ENCODE results near the gene KLF16. TPM values are rescaled to one million over a fixed set of nuclear protein-coding genes. Genes with fewer than 3 reads are reported as not detected.

The KLF16 gene
- polyA plus RNA-seq, 3 donors, result 0.51 to 23.3 (median 0.67) TPM

DNA sequence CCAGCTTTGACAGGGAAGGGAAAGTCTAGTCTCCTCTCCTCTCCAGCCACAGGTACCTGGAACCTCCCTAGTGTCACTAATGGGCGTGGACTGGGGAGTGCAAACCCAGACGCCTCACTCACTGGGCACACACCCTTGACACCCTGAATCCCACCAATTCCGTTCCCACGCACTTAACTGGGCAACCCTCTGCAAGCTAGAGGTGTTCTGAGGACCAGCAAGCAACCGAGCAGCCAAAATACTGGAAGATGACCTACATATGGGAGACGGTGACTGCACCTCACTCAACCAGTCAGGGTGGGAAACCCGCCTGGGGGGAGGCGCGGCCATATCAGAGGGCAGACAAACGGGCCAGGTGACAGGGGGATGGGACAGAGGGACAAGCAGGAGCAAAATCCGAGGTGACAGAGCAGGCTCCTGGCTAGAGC is 20.9 kb upstream of the KLF16 start:
- Histone ChIP-seq H3K27ac (ENCODE audit: low read depth in 1 of 2, low read length in 2 of 2) (peak overlapping the region; percentile 58 to 85), H3K9me3 (replicated peaks in 1 of 2; ENCODE audit: control insufficient read depth in 1 of 2, insufficient read depth in 1 of 2, low read length in 2 of 2) (no peaks in the 10 kb centered on the region), H3K4me3 (replicated peaks in 1 of 3; ENCODE audit: low read depth in 2 of 3, low read length in 3 of 3) (peak overlapping the region; percentile 79 to 89 (median 85)), H3K4me2 (replicated peaks; ENCODE audit: extremely low read depth, low read length, poor library complexity, severe bottlenecking) (peak overlapping the region; percentile 89), H2AFZ (ENCODE audit: insufficient read depth, low read depth, low read length, poor library complexity, severe bottlenecking) (no peak overlapping the region), H3K4me1 (ENCODE audit: control insufficient read depth in 1 of 2, insufficient read depth in 2 of 2, low read length in 2 of 2) (peaks cover 30 to 34% of the 10 kb centered on the region in 2 donors), H4K20me1 (ENCODE audit: insufficient read depth, low read length) (peaks cover 42% of the 10 kb centered on the region), H3K79me2 (ENCODE audit: insufficient read depth, low read length) (peaks cover 45% of the 10 kb centered on the region), H3K27me3 (ENCODE audit: control insufficient read depth in 2 of 2, insufficient read depth in 2 of 2, low read length in 2 of 2) (no peaks in the 10 kb centered on the region), H3K36me3 (replicated peaks in 1 of 2; ENCODE audit: control insufficient read depth in 1 of 2, insufficient read depth in 2 of 2, low read length in 2 of 2) (peaks cover 11 to 18% of the 10 kb centered on the region in 2 donors), H3K9ac (ENCODE audit: insufficient read depth, low read length, poor library complexity, severe bottlenecking) (peak overlapping the region; percentile 81)
- WGBS (ENCODE audit: insufficient coverage), result 3% methylated on average over 10 of the region's 11 CpGs
- TF ChIP-seq, protein P1, sequence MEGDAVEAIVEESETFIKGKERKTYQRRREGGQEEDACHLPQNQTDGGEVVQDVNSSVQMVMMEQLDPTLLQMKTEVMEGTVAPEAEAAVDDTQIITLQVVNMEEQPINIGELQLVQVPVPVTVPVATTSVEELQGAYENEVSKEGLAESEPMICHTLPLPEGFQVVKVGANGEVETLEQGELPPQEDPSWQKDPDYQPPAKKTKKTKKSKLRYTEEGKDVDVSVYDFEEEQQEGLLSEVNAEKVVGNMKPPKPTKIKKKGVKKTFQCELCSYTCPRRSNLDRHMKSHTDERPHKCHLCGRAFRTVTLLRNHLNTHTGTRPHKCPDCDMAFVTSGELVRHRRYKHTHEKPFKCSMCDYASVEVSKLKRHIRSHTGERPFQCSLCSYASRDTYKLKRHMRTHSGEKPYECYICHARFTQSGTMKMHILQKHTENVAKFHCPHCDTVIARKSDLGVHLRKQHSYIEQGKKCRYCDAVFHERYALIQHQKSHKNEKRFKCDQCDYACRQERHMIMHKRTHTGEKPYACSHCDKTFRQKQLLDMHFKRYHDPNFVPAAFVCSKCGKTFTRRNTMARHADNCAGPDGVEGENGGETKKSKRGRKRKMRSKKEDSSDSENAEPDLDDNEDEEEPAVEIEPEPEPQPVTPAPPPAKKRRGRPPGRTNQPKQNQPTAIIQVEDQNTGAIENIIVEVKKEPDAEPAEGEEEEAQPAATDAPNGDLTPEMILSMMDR (IDR thresholded peaks at IDR 0.05), result no peak
- Mint-ChIP-seq H3K36me3 (peaks cover 16 to 23% of the 10 kb centered on the region in 2 donors), H3K9me3 (peaks cover 0 to 1% (median 0%) of the 10 kb centered on the region in 7 donors), H3K27me3 (ENCODE audit: low read depth in 3 of 3) (peaks cover 0 to 4% (median 0%) of the 10 kb centered on the region in 3 donors), H3K4me3 (peak overlapping the region; percentile 100), H3K4me1 (peaks cover 29% of the 10 kb centered on the region), H3K27ac (peak overlapping the region; percentile 86 to 97 (median 91))
- intact Hi-C loops (cut with micrococcal nuclease), result loop anchor here in 1 of 2 donors (1.0 kb wide), 1 partner anchor 8 kb away; no protein-coding TSS in a partner anchor
- no peak for DNase-seq

DNA sequence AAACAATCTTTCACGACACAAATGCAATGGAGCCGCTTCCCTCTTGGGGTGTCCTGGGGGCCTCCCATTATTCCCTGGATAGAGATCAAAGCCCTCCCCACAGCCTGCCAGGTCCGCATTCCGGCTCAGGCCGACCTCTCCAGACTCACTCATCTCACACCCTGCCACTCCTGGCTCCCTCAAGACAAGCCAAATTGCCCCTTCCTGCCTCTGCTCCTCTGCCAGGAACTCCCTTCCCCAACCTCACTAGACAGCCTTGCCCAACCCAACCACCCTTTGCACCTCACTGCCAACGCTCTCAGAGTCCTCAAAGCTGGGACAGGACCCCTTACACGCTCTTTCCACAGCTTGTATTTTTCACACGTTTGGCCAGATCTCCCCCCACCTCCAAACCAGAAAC is 20.4 kb upstream of the KLF16 start:
- Histone ChIP-seq H4K20me1 (ENCODE audit: insufficient read depth, low read length) (peaks cover 42% of the 10 kb centered on the region), H3K27me3 (ENCODE audit: control insufficient read depth in 2 of 2, insufficient read depth in 2 of 2, low read length in 2 of 2) (no peaks in the 10 kb centered on the region), H3K4me3 (replicated peaks in 1 of 3; ENCODE audit: low read depth in 2 of 3, low read length in 3 of 3) (peak overlapping the region; percentile 79 to 89 (median 85)), H3K36me3 (replicated peaks in 1 of 2; ENCODE audit: control insufficient read depth in 1 of 2, insufficient read depth in 2 of 2, low read length in 2 of 2) (peaks cover 11 to 18% of the 10 kb centered on the region in 2 donors), H3K9ac (ENCODE audit: insufficient read depth, low read length, poor library complexity, severe bottlenecking) (peak overlapping the region; percentile 81), H2AFZ (ENCODE audit: insufficient read depth, low read depth, low read length, poor library complexity, severe bottlenecking) (no peak overlapping the region), H3K4me1 (ENCODE audit: control insufficient read depth in 1 of 2, insufficient read depth in 2 of 2, low read length in 2 of 2) (peaks cover 30 to 34% of the 10 kb centered on the region in 2 donors), H3K9me3 (replicated peaks in 1 of 2; ENCODE audit: control insufficient read depth in 1 of 2, insufficient read depth in 1 of 2, low read length in 2 of 2) (no peaks in the 10 kb centered on the region), H3K79me2 (ENCODE audit: insufficient read depth, low read length) (peaks cover 45% of the 10 kb centered on the region), H3K27ac (ENCODE audit: low read depth in 1 of 2, low read length in 2 of 2) (peak overlapping the region; percentile 11 to 85), H3K4me2 (replicated peaks; ENCODE audit: extremely low read depth, low read length, poor library complexity, severe bottlenecking) (peak overlapping the region; percentile 89)
- Mint-ChIP-seq H3K4me1 (peaks cover 29% of the 10 kb centered on the region), H3K27me3 (ENCODE audit: low read depth in 3 of 3) (peaks cover 0 to 4% (median 0%) of the 10 kb centered on the region in 3 donors), H3K27ac (peak overlapping the region; percentile 76 to 97 (median 91)), H3K4me3 (peak overlapping the region; percentile 100), H3K36me3 (peaks cover 16 to 23% of the 10 kb centered on the region in 2 donors), H3K9me3 (peaks cover 0 to 1% (median 0%) of the 10 kb centered on the region in 7 donors)
- intact Hi-C loops (cut with micrococcal nuclease), result loop anchor here in 1 of 2 donors (1.0 kb wide), 1 partner anchor 7 kb away; no protein-coding TSS in a partner anchor
- 65% methylated on average over 6 of the region's 8 CpGs for WGBS (ENCODE audit: insufficient coverage)
- DNase-seq, result no peak
- TF ChIP-seq, protein P1 (IDR thresholded peaks at IDR 0.05), result no peak
